ENCODE results near the gene ZSCAN26.

The ZSCAN26 gene

DNA sequence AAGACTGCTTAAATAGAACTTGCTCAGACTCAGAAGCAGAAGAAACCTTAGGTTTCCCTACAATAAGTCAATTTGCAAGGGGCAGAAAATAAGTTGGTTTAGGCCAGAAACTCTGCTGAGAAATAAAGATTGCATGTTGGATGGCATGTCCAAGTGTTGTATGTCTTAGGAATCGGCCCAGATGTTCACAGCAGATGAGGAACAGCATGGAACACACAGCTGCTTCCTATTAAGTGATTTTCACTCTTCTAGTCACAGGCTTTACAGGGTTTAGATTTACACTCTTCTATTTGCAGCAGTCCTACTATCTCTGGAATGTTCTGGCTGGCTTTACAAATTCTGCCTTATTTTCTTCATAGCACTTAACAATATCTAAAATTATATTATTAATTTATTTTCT is 18.0 kb upstream of the ZSCAN26 start:
- Histone ChIP-seq H3K27me3 (ENCODE audit: control insufficient read depth, insufficient read depth, low read length) (no peaks in the 10 kb centered on the region), H3K27ac (no peak overlapping the region), H2AFZ (no peak overlapping the region), H3K9me3 (ENCODE audit: control insufficient read depth, low read length) (no peaks in the 10 kb centered on the region), H3K4me1 (peaks cover 4% of the 10 kb centered on the region), H3K9ac (no peak overlapping the region), H3K36me3 (ENCODE audit: control insufficient read depth, insufficient read depth, low read length) (no peaks in the 10 kb centered on the region), H3K79me2 (no peaks in the 10 kb centered on the region), H3K4me2 (ENCODE audit: low read length) (no peak overlapping the region), H3K4me3 (ENCODE audit: low read depth, low read length) (no peak overlapping the region)
- TF ChIP-seq CTCF (IDR thresholded peaks at IDR 0.05): no peak

- Histone ChIP-seq H3K27me3 (ENCODE audit: control insufficient read depth, insufficient read depth, low read length) (no peaks in the 10 kb centered on the region), H3K9ac (no peak overlapping the region), H3K79me2 (no peaks in the 10 kb centered on the region), H3K4me2 (ENCODE audit: low read length) (peak overlapping the region; percentile 2), H3K4me3 (ENCODE audit: low read depth, low read length) (peak overlapping the region; percentile 79), H3K9me3 (ENCODE audit: control insufficient read depth, low read length) (no peaks in the 10 kb centered on the region), H3K36me3 (ENCODE audit: control insufficient read depth, insufficient read depth, low read length) (no peaks in the 10 kb centered on the region), H3K27ac (no peak overlapping the region), H2AFZ (no peak overlapping the region), H3K4me1 (peaks cover 4% of the 10 kb centered on the region)
- no peak for TF ChIP-seq CTCF (IDR thresholded peaks at IDR 0.05)
Observed at GRCh38 chr6:28250747-28251146, 16.2 kb upstream of the ZSCAN26 start.

GRCh38 chr6:28251661-28252008 is 15.3 kb upstream of the ZSCAN26 start:
- no peaks in the 10 kb centered on the region for H3K36me3 ChIP-seq (ENCODE audit: control insufficient read depth, insufficient read depth, low read length)
- H3K27ac ChIP-seq: peak overlapping the region; percentile 25

DNA sequence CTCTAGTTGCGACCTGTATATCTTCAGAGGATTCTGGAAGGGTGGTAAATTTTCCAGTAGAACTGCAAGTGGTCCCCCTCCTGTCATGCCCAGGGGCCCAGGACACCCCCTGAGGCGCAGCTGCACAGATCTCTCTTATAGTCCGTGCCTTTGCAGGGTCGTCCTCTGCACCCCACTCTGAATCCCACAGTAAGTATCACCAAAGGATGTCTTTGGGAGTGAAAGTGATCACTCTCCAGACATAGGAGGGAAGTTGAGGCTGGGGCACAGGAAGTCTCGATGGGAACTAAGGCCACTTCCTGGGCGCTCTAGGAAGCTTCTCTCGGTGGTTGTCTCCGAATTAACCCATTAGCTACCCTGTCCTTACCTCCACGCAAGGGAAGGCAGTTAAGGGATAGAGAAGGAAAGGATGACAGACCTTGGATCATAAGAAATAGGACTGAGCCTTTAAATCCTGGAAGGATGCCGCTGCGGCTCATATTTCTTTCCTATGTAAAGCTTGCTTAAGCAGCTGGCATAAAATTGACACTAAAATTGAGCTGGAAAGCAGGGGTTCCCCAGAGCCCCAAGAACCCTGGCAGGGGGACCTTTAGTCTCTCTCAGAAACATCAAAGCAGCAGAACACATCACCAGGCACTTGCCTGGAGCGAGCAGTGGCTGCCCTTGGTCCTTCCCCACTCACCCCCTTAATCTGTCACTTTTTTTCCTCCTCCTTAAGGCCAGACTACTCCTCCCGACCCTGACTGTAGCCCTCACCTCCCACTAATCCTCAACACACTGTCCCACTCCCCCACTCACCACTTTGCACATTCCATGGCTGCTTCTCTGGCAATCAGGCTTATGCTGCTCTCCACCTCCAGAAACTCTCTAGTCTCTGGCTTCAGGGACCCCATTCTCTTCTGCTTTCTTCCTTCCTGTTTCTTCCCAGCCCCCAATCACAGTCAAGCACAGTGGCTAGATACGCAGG is 14.7 kb upstream of the ZSCAN26 start, which contains the start of gene ZKSCAN4:
Gene ZKSCAN4, minus strand, starts transcription at position 261 of the 967 bp plus-strand sequence. CDS start 289 bp downstream, outside the sequence.
- peak within 1 kb of the TSS; percentile 25 for H3K27ac ChIP-seq
- no peaks in the 10 kb centered on the region for H3K27me3 ChIP-seq (ENCODE audit: control insufficient read depth, insufficient read depth, low read length)
- peak within 1 kb of the TSS; percentile 99 for H2AFZ ChIP-seq
- no peaks in the 10 kb centered on the region for H3K79me2 ChIP-seq
- H3K9me3 ChIP-seq (ENCODE audit: control insufficient read depth, low read length): no peaks in the 10 kb centered on the region
- peaks cover 4% of the 10 kb centered on the region for H3K4me1 ChIP-seq
- H3K36me3 ChIP-seq (ENCODE audit: control insufficient read depth, insufficient read depth, low read length): no peaks in the 10 kb centered on the region
- TF ChIP-seq CTCF (IDR thresholded peaks at IDR 0.05): no peak
- H3K4me2 ChIP-seq (ENCODE audit: low read length): peak within 1 kb of the TSS; percentile 85
- H3K9ac ChIP-seq: peak within 1 kb of the TSS; percentile 33
- peak within 1 kb of the TSS; percentile 79 for H3K4me3 ChIP-seq (ENCODE audit: low read depth, low read length)

More at GRCh38 chr6:28251661-28252008, 15.3 kb upstream of the ZSCAN26 start:
- H3K27me3 ChIP-seq (ENCODE audit: control insufficient read depth, insufficient read depth, low read length): no peaks in the 10 kb centered on the region
- TF ChIP-seq CTCF (IDR thresholded peaks at IDR 0.05): no peak
- H3K9me3 ChIP-seq (ENCODE audit: control insufficient read depth, low read length): no peaks in the 10 kb centered on the region
- H3K4me3 ChIP-seq (ENCODE audit: low read depth, low read length): peak overlapping the region; percentile 79
- H3K9ac ChIP-seq: peak overlapping the region; percentile 33
- H2AFZ ChIP-seq: peak overlapping the region; percentile 99
- H3K4me2 ChIP-seq (ENCODE audit: low read length): peak overlapping the region; percentile 85
- no peaks in the 10 kb centered on the region for H3K79me2 ChIP-seq
- peaks cover 4% of the 10 kb centered on the region for H3K4me1 ChIP-seq

All from parathyroid adenoma (tissue), 2 donors.